ENCODE measurements around the gene RP9. TPM values are rescaled to one million over a fixed set of nuclear protein-coding genes. Genes with fewer than 3 reads are reported as not detected.

RP9 gene
- total and polyA plus RNA-seq, 9 of the 15 experiments (the other 6 are each of a cell fraction or from before 2014, with no cell fraction given), result 10.7 to 44.8 (median 33.4) TPM

DNA sequence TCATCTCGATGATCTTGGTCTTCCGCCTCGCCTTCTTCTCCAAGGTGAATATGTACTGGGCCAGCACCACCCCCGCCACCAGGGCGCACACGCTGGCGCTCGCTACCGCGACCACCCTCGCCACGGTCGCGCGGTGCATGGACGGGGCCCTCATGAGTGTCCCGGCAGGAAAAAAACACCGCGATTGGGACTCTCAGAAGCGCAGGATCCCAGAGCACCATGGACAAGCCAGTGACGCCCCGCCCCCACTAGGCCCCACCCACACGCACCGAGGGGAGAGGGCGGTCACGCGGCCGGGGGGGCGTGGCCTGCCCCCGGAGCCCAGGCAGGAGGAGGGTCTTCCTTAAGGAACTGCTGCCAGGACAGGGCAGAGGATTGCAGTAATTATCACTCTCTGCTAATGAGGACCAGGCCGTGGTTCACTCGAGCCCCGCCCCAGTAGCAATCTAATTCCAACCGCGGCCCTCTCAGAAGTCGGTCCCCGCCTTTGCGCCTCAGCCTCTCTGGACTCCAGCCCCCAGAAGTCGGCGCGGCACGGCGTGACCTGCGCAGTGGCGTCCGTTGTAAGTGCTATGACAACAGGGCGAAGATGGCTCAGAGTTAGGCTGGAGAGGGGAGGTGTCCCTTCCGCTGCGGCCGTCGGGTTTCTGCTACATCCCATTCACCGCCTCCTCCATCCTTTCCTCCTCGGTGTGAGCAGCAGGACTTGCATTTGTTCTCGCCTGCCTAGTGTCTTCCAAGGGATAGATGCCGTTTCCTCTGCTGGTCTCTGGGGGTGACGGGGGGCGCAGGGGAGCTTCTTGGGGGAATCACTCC is 20.0 kb upstream of the RP9 start, which contains the start of gene BBS9 (continued):
- TF ChIP-seq CBX5 (IDR thresholded peaks at IDR 0.05; ENCODE audit: borderline replicate concordance, low read depth) (no peak), ZNF197 (CRISPR knock-in tag; IDR thresholded peaks at IDR 0.05; ENCODE audit: low read depth) (no peak), ZNF143 (CRISPR knock-in tag; IDR thresholded peaks at IDR 0.05) (peak; percentile 88), ATF1 (CRISPR knock-in tag; IDR thresholded peaks at IDR 0.05) (no peak), ATF1 (tag; IDR thresholded peaks at IDR 0.05) (no peak), SP2 (IDR thresholded peaks at IDR 0.05; ENCODE audit: extremely low read depth, low read depth, low read length, poor library complexity, severe bottlenecking) (no peak), NR4A1 (CRISPR knock-in tag; IDR thresholded peaks at IDR 0.05) (no peak), NR4A1 (tag; IDR thresholded peaks at IDR 0.05) (no peak), ZBTB17 (CRISPR knock-in tag; IDR thresholded peaks at IDR 0.05) (peak; percentile 61; the same call in 1 of the 2 replicates), NR3C1 (CRISPR knock-in tag; IDR thresholded peaks at IDR 0.05) (no peak), MEF2A (IDR thresholded peaks at IDR 0.05; ENCODE audit: control insufficient read depth, low read depth, low read length) (no peak), ARID1B (IDR thresholded peaks at IDR 0.05) (0 out of 2 replicates have a peak, but pooled peaks have one; percentile 5), BACH1 (tag; IDR thresholded peaks at IDR 0.05) (no peak), RBBP5 (IDR thresholded peaks at IDR 0.05; ENCODE audit: borderline replicate concordance, insufficient read depth, low read length, poor library complexity, severe bottlenecking) (peak; percentile 2), NCOA1 (IDR thresholded peaks at IDR 0.05; ENCODE audit: low read depth) (no peak), ZNF274 (IDR thresholded peaks at IDR 0.05; ENCODE audit: borderline replicate concordance, low read depth, low read length) (no peak), KLF6 (CRISPR knock-in tag; IDR thresholded peaks at IDR 0.05; ENCODE audit: borderline replicate concordance) (no peak), SAP30 (IDR thresholded peaks at IDR 0.05; ENCODE audit: borderline replicate concordance, insufficient read depth, low read depth, low read length, poor library complexity, severe bottlenecking) (no peak), PHB2 (IDR thresholded peaks at IDR 0.05; ENCODE audit: low read depth) (no peak)
- TF ChIP-seq, protein P1, sequence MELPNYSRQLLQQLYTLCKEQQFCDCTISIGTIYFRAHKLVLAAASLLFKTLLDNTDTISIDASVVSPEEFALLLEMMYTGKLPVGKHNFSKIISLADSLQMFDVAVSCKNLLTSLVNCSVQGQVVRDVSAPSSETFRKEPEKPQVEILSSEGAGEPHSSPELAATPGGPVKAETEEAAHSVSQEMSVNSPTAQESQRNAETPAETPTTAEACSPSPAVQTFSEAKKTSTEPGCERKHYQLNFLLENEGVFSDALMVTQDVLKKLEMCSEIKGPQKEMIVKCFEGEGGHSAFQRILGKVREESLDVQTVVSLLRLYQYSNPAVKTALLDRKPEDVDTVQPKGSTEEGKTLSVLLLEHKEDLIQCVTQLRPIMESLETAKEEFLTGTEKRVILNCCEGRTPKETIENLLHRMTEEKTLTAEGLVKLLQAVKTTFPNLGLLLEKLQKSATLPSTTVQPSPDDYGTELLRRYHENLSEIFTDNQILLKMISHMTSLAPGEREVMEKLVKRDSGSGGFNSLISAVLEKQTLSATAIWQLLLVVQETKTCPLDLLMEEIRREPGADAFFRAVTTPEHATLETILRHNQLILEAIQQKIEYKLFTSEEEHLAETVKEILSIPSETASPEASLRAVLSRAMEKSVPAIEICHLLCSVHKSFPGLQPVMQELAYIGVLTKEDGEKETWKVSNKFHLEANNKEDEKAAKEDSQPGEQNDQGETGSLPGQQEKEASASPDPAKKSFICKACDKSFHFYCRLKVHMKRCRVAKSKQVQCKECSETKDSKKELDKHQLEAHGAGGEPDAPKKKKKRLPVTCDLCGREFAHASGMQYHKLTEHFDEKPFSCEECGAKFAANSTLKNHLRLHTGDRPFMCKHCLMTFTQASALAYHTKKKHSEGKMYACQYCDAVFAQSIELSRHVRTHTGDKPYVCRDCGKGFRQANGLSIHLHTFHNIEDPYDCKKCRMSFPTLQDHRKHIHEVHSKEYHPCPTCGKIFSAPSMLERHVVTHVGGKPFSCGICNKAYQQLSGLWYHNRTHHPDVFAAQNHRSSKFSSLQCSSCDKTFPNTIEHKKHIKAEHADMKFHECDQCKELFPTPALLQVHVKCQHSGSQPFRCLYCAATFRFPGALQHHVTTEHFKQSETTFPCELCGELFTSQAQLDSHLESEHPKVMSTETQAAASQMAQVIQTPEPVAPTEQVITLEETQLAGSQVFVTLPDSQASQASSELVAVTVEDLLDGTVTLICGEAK (IDR thresholded peaks at IDR 0.05), result no peak
- TF ChIP-seq, protein P1 (CRISPR knock-in tag; IDR thresholded peaks at IDR 0.05), result no peak
